Stimulated activated naive CD4-positive, alpha-beta T cell treated with Interleukin-2 at 50 U/mL for 16 hours (primary cell): ENCODE data around the gene BTBD19.
"Not testable (repeated sequence)": the region's sequence is repeated elsewhere in the genome, so short reads cannot be mapped to it uniquely, and the experiment has no call there.

ENCODE experiments used
- DNase-seq: peaks from one replicate; lab custom pipeline; 2025; lab: John Stamatoyannopoulos, UW

Gene BTBD19

GRCh38 chr1:44808063-44808937, at the start of gene BTBD19:
TSS of gene BTBD19 (plus strand) at chr1:44808523. CDS start at chr1:44808821, 298 bp downstream.
- DNase-seq: peak; percentile 84

GRCh38 chr1:44759077-44759476, 49.2 kb upstream of the BTBD19 start:
- no peak for DNase-seq

- no peak for DNase-seq
Observed at GRCh38 chr1:44760876-44761275, 47.4 kb upstream of the BTBD19 start.

- DNase-seq: not testable (repeated sequence)
Observed at GRCh38 chr1:44766421-44766820, 41.9 kb upstream of the BTBD19 start.

GRCh38 chr1:44775078-44775929, 33.0 kb upstream of the BTBD19 start, which contains the start of gene RPS8:
TSS of gene RPS8 (plus strand) at chr1:44775540. CDS start at chr1:44775597, 57 bp downstream.
- DNase-seq: peak; percentile 89

GRCh38 chr1:44775930-44776729, 32.2 kb upstream of the BTBD19 start:
- peak; percentile 50 for DNase-seq

GRCh38 chr1:44776730-44777068, 31.6 kb upstream of the BTBD19 start:
- no peak for DNase-seq

- DNase-seq: no peak
Observed at GRCh38 chr1:44777547-44777946, 30.8 kb upstream of the BTBD19 start.

GRCh38 chr1:44777969-44778635, 30.2 kb upstream of the BTBD19 start:
- DNase-seq: no peak

GRCh38 chr1:44778705-44779576, 29.4 kb upstream of the BTBD19 start:
- no peak for DNase-seq

GRCh38 chr1:44780583-44781121, 27.7 kb upstream of the BTBD19 start:
- no peak for DNase-seq

- DNase-seq: no peak
Observed at GRCh38 chr1:44783697-44784093, 24.6 kb upstream of the BTBD19 start.

- peak; percentile 31 for DNase-seq
Observed at GRCh38 chr1:44784094-44785028, 24.0 kb upstream of the BTBD19 start.

- no peak for DNase-seq
Observed at GRCh38 chr1:44785029-44785380, 23.3 kb upstream of the BTBD19 start.

- no peak for DNase-seq
Observed at GRCh38 chr1:44785501-44786137, 22.7 kb upstream of the BTBD19 start.

GRCh38 chr1:44786138-44786840, 22.0 kb upstream of the BTBD19 start:
- DNase-seq: peak; percentile 61

GRCh38 chr1:44786841-44787426, 21.4 kb upstream of the BTBD19 start:
- DNase-seq: no peak

- DNase-seq: no peak
Observed at GRCh38 chr1:44787506-44787905, 20.8 kb upstream of the BTBD19 start.
